Measurements from ENCODE around the gene CHFR. TPM values are rescaled to one million over a fixed set of nuclear protein-coding genes. Genes with fewer than 3 reads are reported as not detected.
"Not testable (repeated sequence)": the region's sequence is repeated elsewhere in the genome, so short reads cannot be mapped to it uniquely, and the experiment has no call there.

The CHFR gene
- total RNA-seq, 1 donor from 2014 or later: 50.2 TPM

DNA sequence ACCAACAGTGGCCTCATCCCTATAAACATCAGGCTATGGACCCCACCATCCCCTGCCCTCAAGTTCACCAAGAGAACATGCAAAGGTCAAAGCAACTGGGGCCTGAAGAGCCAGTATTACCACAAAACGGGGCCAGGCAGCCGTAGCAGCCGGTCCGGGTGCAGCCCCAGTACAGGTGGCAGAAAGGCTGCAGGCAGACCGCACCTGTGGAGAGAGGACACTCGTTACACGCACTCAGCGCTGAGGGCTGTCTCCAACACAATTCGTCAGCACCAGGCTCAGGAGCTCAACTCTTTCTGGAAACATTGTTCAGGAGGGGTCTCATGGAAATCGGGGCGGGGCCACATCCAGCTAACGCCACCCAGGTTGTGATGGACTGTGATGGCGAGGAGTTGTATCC, 38.9 kb downstream of the CHFR start:
- Histone ChIP-seq H3K9me3 (no peaks in the 10 kb centered on the region), H3K4me1 (no peaks in the 10 kb centered on the region), H3K27ac (no peak overlapping the region), H3K4me3 (no peak overlapping the region), H3K36me3 (peaks cover 92% of the 10 kb centered on the region), H3K27me3 (no peaks in the 10 kb centered on the region)
- TF ChIP-seq, protein P1, sequence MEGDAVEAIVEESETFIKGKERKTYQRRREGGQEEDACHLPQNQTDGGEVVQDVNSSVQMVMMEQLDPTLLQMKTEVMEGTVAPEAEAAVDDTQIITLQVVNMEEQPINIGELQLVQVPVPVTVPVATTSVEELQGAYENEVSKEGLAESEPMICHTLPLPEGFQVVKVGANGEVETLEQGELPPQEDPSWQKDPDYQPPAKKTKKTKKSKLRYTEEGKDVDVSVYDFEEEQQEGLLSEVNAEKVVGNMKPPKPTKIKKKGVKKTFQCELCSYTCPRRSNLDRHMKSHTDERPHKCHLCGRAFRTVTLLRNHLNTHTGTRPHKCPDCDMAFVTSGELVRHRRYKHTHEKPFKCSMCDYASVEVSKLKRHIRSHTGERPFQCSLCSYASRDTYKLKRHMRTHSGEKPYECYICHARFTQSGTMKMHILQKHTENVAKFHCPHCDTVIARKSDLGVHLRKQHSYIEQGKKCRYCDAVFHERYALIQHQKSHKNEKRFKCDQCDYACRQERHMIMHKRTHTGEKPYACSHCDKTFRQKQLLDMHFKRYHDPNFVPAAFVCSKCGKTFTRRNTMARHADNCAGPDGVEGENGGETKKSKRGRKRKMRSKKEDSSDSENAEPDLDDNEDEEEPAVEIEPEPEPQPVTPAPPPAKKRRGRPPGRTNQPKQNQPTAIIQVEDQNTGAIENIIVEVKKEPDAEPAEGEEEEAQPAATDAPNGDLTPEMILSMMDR (IDR thresholded peaks at IDR 0.05): no peak
- DNase-seq (no peak), ATAC-seq (no peak)
- intact Hi-C loops (cut with DNase I): no loop called here

DNA sequence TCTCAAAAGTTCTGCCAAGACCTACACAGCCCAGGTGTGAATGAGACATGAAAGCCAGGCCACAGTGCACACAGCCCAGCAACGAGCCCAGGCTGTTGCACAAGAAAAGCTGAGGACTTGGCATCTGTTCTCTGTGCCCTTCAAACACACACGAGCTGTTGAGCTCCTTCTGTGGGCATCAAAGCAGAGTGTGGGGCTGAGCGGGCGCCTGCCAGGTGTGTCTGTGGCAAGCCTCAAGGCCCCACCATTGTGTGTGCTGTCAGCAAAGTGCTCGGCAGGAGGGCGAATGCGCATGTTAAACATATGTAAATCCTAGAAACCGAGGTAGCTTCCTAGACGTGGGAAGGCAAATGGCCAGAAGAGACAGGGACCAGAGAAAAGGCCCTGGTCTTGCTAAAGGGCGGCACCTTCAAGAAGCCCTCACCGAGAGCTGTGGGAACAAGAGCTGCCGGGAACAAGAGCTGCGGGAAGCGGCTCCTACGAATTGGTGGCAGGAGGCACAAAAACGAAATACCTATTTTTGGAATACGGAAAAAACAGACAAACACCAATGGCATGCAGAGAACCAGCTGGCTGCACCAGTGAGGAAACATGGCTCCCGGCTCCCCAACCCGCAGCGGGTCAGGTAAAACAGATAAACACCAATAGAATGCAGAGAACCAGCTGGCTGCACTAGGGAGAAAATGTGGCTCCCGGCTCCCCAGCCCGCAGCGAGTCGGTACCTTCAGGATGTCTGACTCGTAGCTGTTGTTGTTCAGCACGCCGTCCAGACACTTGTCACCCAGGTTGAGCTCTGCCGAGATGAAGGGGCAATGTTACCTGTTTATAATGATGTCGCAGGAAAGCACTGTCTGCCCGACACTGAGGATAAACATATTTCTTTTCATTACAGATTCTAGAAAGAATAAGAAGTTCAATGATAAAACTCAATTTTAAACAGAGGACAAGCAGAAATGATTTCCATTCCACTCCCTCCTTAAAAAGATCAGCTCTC, 39.7 kb downstream of the CHFR start:
- Histone ChIP-seq H3K36me3 (peaks cover 92% of the 10 kb centered on the region), H3K27me3 (no peaks in the 10 kb centered on the region), H3K4me1 (no peaks in the 10 kb centered on the region), H3K4me3 (no peak overlapping the region), H3K27ac (no peak overlapping the region), H3K9me3 (no peaks in the 10 kb centered on the region)
- TF ChIP-seq, protein P1 (IDR thresholded peaks at IDR 0.05): no peak
- intact Hi-C loops (cut with DNase I): no loop called here
- no peak for ATAC-seq
- no peak for DNase-seq

DNA sequence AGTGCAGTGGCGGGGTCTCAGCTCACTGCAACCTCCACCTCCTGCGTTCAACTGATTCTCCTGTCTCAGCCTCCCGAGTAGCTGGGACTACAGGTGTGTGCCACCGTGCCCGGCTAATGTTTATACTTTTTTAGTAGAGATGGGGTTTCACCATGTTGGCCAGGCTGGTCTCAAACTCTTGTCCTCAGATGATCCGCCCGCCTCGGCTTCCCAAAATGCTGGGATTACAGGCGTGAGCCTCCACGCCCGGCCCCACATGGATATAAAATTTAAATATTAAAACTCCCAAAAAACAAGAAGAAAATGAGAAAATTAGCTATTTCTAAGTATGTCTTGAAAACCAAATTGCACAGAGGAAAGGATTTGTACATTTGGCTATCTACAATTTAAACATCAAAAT, 42.7 kb downstream of the CHFR start:
- DNase-seq; H3K4me1 ChIP-seq; intact Hi-C loops (cut with DNase I); H3K27me3 ChIP-seq; ATAC-seq; H3K4me3 ChIP-seq; H3K9me3 ChIP-seq; H3K27ac ChIP-seq: not testable (repeated sequence)
- H3K36me3 ChIP-seq: peaks cover 93% of the 10 kb centered on the region

DNA sequence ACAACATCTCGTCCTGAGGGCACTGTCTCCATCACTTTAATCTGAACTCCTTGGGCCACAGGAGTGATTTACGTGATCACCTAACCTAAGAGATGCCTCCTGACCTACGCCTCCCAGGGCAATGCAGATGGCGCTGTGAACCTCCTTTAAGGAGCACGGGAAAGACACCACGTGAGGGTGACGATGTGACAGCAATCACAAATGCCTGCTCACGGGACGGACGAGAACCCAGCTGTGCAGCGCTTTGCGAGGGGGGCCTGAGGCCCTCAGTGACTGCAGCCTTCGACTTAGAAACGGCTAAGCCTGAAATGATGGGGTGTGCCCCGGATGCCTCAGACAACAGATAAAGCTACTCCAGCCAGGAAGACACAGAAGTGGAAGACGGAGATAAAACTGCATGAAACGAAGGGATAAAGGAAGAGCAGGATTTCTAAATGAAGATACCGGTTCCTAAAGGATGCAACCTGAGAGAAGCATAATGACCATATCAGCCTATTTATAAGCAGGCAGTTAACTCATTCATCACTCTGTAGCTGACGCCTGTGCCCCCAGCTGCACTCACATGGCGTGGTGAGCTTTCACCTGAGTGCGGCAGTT, 44.9 kb downstream of the CHFR start:
- intact Hi-C loops (cut with DNase I): no loop called here
- Histone ChIP-seq H3K36me3 (peaks cover 74% of the 10 kb centered on the region), H3K9me3 (no peaks in the 10 kb centered on the region), H3K4me3 (no peak overlapping the region), H3K27me3 (no peaks in the 10 kb centered on the region), H3K4me1 (no peaks in the 10 kb centered on the region), H3K27ac (no peak overlapping the region)
- TF ChIP-seq, protein P1 (IDR thresholded peaks at IDR 0.05): no peak
- no peak for ATAC-seq
- no peak for DNase-seq

DNA sequence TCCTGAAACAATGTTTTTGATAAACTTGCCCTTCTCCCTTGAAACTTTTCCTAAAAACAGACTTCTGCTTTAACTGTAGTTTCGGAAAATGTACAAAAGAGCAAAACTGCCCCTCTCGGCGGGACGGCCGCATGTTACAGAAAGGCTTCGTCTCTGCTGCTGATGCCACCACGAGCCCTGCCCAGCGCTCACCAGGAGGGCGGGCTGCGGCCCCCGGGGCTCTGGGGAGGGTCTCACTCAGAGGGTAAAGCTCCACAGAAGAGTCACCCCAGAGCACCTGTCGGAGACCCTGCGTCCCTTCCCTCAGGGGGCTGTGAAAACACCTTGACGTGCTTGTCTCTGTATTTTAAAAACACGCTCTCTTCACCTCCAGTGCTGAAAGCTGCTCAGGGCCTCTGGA, 46.3 kb downstream of the CHFR start:
- Histone ChIP-seq H3K27ac (no peak overlapping the region), H3K4me3 (no peak overlapping the region), H3K9me3 (no peaks in the 10 kb centered on the region), H3K36me3 (peaks cover 62% of the 10 kb centered on the region), H3K4me1 (no peaks in the 10 kb centered on the region), H3K27me3 (no peaks in the 10 kb centered on the region)
- TF ChIP-seq, protein P1 (IDR thresholded peaks at IDR 0.05): no peak
- intact Hi-C loops (cut with DNase I): no loop called here
- ATAC-seq: no peak
- no peak for DNase-seq

DNA sequence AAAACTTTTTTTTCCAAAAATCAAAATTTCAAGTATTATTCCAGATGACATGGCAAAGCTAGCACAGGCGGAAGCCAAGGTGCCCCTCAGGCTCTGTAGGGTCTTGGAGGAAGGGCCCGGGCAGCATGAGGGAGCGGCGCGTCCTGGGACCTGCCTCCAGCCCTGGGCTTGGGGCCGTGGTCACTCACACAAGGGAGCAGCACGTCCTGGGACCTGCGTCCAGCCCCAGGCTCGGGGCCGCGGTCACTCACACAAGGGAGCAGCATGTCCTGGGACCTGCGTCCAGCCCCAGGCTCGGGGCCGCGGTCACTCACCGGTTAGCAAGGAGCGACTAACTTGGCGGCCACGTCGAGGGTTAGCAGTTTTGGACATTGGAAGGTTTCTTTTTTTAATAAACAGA, 46.9 kb downstream of the CHFR start:
- DNase-seq (no peak), ATAC-seq (no peak)
- H3K27me3 ChIP-seq: no peaks in the 10 kb centered on the region
- no peaks in the 10 kb centered on the region for H3K9me3 ChIP-seq
- H3K4me3 ChIP-seq: no peak overlapping the region
- intact Hi-C loops (cut with DNase I): no loop called here
- no peaks in the 10 kb centered on the region for H3K4me1 ChIP-seq
- H3K27ac ChIP-seq: no peak overlapping the region
- TF ChIP-seq, protein P1 (IDR thresholded peaks at IDR 0.05): no peak
- H3K36me3 ChIP-seq: peaks cover 57% of the 10 kb centered on the region

Measured in upper lobe of right lung (tissue), 1 donor.